Measurements from ENCODE around the gene LCOR. TPM values are rescaled to one million over a fixed set of nuclear protein-coding genes. Genes with fewer than 3 reads are reported as not detected.
"Not testable (repeated sequence)": the region's sequence is repeated elsewhere in the genome, so short reads cannot be mapped to it uniquely, and the experiment has no call there.

Gene LCOR
- total RNA-seq, 2 donors from 2014 or later = 58.6 to 73.1 TPM

- Histone ChIP-seq H3K9me3 (no peaks in the 10 kb centered on the region), H3K4me3 (no peak overlapping the region), H3K27ac (no peak overlapping the region), H3K9ac (ENCODE audit: low read depth in 2 of 2, low read length in 2 of 2) (no peak overlapping the region), H3K27me3 (no peaks in the 10 kb centered on the region), H3K4me1 (no peaks in the 10 kb centered on the region), H3K36me3 (no peaks in the 10 kb centered on the region)
- TF ChIP-seq CTCF (IDR thresholded peaks at IDR 0.05) = no peak
- DNase-seq = no peak
- intact Hi-C loops (cut with DNase I) = loop anchor here (10.0 kb wide), 1 partner anchor 266 kb away; no protein-coding TSS in a partner anchor
Observed at GRCh38 chr10:97030894-97031293, 198.8 kb downstream of the LCOR start.

- TF ChIP-seq CTCF (IDR thresholded peaks at IDR 0.05) = no peak
- H3K27me3 ChIP-seq = no peaks in the 10 kb centered on the region
- no peaks in the 10 kb centered on the region for H3K9me3 ChIP-seq
- H3K9ac ChIP-seq (ENCODE audit: low read depth in 2 of 2, low read length in 2 of 2) = no peak overlapping the region
- DNase-seq = no peak
- H3K4me3 ChIP-seq = no peak overlapping the region
- no peaks in the 10 kb centered on the region for H3K4me1 ChIP-seq
- intact Hi-C loops (cut with DNase I) = loop anchor here (10.0 kb wide), 1 partner anchor 267 kb away; no protein-coding TSS in a partner anchor
- H3K27ac ChIP-seq = no peak overlapping the region
- no peaks in the 10 kb centered on the region for H3K36me3 ChIP-seq
Observed at GRCh38 chr10:97031459-97031858, 199.4 kb downstream of the LCOR start.

- no peak for DNase-seq
- Histone ChIP-seq H3K36me3 (no peaks in the 10 kb centered on the region), H3K27me3 (no peaks in the 10 kb centered on the region), H3K4me3 (no peak overlapping the region), H3K27ac (no peak overlapping the region), H3K4me1 (no peaks in the 10 kb centered on the region), H3K9ac (ENCODE audit: low read depth in 2 of 2, low read length in 2 of 2) (no peak overlapping the region), H3K9me3 (no peaks in the 10 kb centered on the region)
- intact Hi-C loops (cut with DNase I) = loop anchor here (10.0 kb wide), 1 partner anchor 268 kb away; no protein-coding TSS in a partner anchor
- no peak for TF ChIP-seq CTCF (IDR thresholded peaks at IDR 0.05)
Observed at GRCh38 chr10:97032624-97033023, 200.5 kb downstream of the LCOR start.

- not testable (repeated sequence) for H3K4me1 ChIP-seq; H3K9ac ChIP-seq (ENCODE audit: low read depth in 2 of 2, low read length in 2 of 2); H3K9me3 ChIP-seq; H3K4me3 ChIP-seq; H3K27me3 ChIP-seq; H3K36me3 ChIP-seq; DNase-seq; H3K27ac ChIP-seq
- intact Hi-C loops (cut with DNase I) = loop anchor here (10.0 kb wide), 1 partner anchor 269 kb away; no protein-coding TSS in a partner anchor
Observed at GRCh38 chr10:97033841-97034240, 201.7 kb downstream of the LCOR start.

- TF ChIP-seq CTCF (IDR thresholded peaks at IDR 0.05) = no peak
- no peak for DNase-seq
- H3K4me3 ChIP-seq = no peak overlapping the region
- no peak overlapping the region for H3K27ac ChIP-seq
- H3K9me3 ChIP-seq = no peaks in the 10 kb centered on the region
- H3K36me3 ChIP-seq = no peaks in the 10 kb centered on the region
- no peaks in the 10 kb centered on the region for H3K27me3 ChIP-seq
- H3K4me1 ChIP-seq = no peaks in the 10 kb centered on the region
- intact Hi-C loops (cut with DNase I) = loop anchor here (10.0 kb wide), 1 partner anchor 270 kb away; no protein-coding TSS in a partner anchor
- no peak overlapping the region for H3K9ac ChIP-seq (ENCODE audit: low read depth in 2 of 2, low read length in 2 of 2)
Observed at GRCh38 chr10:97034301-97034700, 202.2 kb downstream of the LCOR start.

GRCh38 chr10:97034958-97035769 lies 203.1 kb downstream of the LCOR start:
- Histone ChIP-seq H3K4me1 (no peaks in the 10 kb centered on the region), H3K9ac (ENCODE audit: low read depth in 2 of 2, low read length in 2 of 2) (no peak overlapping the region), H3K9me3 (no peaks in the 10 kb centered on the region), H3K36me3 (no peaks in the 10 kb centered on the region), H3K4me3 (no peak overlapping the region), H3K27ac (no peak overlapping the region), H3K27me3 (no peaks in the 10 kb centered on the region)
- no peak for DNase-seq
- intact Hi-C loops (cut with DNase I) = loop anchor here (10.0 kb wide), 1 partner anchor 270 kb away; no protein-coding TSS in a partner anchor
- TF ChIP-seq CTCF (IDR thresholded peaks at IDR 0.05) = no peak

Measured in colonic mucosa (tissue), 4 donors.